Body of pancreas (tissue), 4 donors: ENCODE data around the gene ABCG1. TPM values are rescaled to one million over a fixed set of nuclear protein-coding genes. Genes with fewer than 3 reads are reported as not detected.
A peak's percentile ranks its signal among the peaks of the same experiment; 100 is the strongest.

ENCODE experiments used
- ATAC-seq: fragments of 150-250 bp; one replicate; pipeline ENCODE4 v1.9.1; 2016
- DNase-seq, 4 donors: peaks; one replicate each; pipeline ENCODE4 v3.0.0-alpha.2; 2019
- H3K27ac ChIP-seq, 4 donors: fragments of 200-600 bp; sonication (generic); 1 replicate in 3 of 4; 2 replicates in 1 of 4; pipeline versions ENCODE4 v1.5.1 to v1.6.1; 2016 to 2019; ENCODE audit warnings: mild to moderate bottlenecking in 1 of 4, mixed read lengths in 1 of 4, moderate library complexity in 1 of 4
- H3K27me3 ChIP-seq, 2 donors: fragments of 200-600 bp; sonication (generic); one replicate each; pipeline ENCODE4 v1.6.0; 2016; ENCODE audit warnings: mild to moderate bottlenecking in 1 of 2
- H3K36me3 ChIP-seq, 2 donors: fragments of 200-600 bp; sonication (generic); replicated peaks in 1 of 2; 2 replicates each; pipeline ENCODE4 v1.5.1; 2016; ENCODE audit warnings: low read depth in 2 of 2; ENCODE audit not compliant: insufficient read depth in 1 of 2
- H3K4me1 ChIP-seq: fragments of 200-600 bp; sonication (generic); one replicate; pipeline ENCODE4 v1.6.0; 2016
- H3K4me3 ChIP-seq, 2 donors: fragments of 200-600 bp; sonication (generic); 1 replicate in 1 of 2; 2 replicates in 1 of 2; pipeline ENCODE4 v1.5.1; 2016 to 2019
- H3K9me3 ChIP-seq, 3 donors: fragments of 200-600 bp; sonication (generic); 1 replicate in 2 of 3; 2 replicates in 1 of 3; pipeline ENCODE4 v1.5.1; 2016
- CTCF ChIP-seq, 7 experiments: fragments of 450-650 bp in 4 of 7; fragments of 200-600 bp in 3 of 7; sonication (generic) in 3 of 7; IDR thresholded peaks; one replicate each; pipeline ENCODE4 v1.5.1; 2016 to 2019; ENCODE audit warnings: antibody characterized with exemption in 7 of 7
- POLR2A ChIP-seq, 3 donors: fragments of 450-650 bp; IDR thresholded peaks; one replicate each; pipeline ENCODE4 v1.6.1; 2016; ENCODE audit warnings: antibody characterized with exemption in 3 of 3, mild to moderate bottlenecking in 2 of 3
- WGBS, 2 donors: methylation state at CpG; one replicate each; pipeline ENCODE4 v1.1.5; 2017; 5-methylcytosine and 5-hydroxymethylcytosine counted together
- intact Hi-C: fragments of 100-400 bp; cut with DNase I; formaldehyde crosslinking; loops from one replicate; pipeline ENCODE4 v1.15.1; 2023
- total RNA-seq, 2 donors: library from RNA; depleted of rRNA; stranded (reverse); fragments of >200 nt; gene quantifications; one replicate each; pipeline ENCODE4 v1.1.0, GENCODE V29; 2016

The ABCG1 gene
- total RNA-seq, 2 donors from 2014 or later: 7.5 to 7.6 TPM

GRCh38 chr21:42311160-42311559 is 92.2 kb downstream of the ABCG1 start:
- Histone ChIP-seq H3K9me3 (no peaks in the 10 kb centered on the region), H3K4me1 (peaks cover 41% of the 10 kb centered on the region), H3K27ac (no peak overlapping the region), H3K27me3 (no peaks in the 10 kb centered on the region), H3K4me3 (no peak overlapping the region), H3K36me3 (no peaks in the 10 kb centered on the region)
- DNase-seq (no peak), ATAC-seq (no peak)
- intact Hi-C loops: loop anchor here (10.0 kb wide), 1 partner anchor 134 kb away; no protein-coding TSS in a partner anchor
- WGBS, 2 donors: 96 to 97% methylated on average over 13 to 14 of the region's 14 CpGs
- TF ChIP-seq CTCF (IDR thresholded peaks at IDR 0.05) (no peak), POLR2A (IDR thresholded peaks at IDR 0.05) (no peak)

- intact Hi-C loops: loop anchor here (10.0 kb wide), 1 partner anchor 133 kb away; no protein-coding TSS in a partner anchor
- Histone ChIP-seq H3K27me3 (no peaks in the 10 kb centered on the region), H3K4me1 (peaks cover 37% of the 10 kb centered on the region), H3K27ac (no peak overlapping the region), H3K4me3 (no peak overlapping the region), H3K36me3 (no peaks in the 10 kb centered on the region), H3K9me3 (no peaks in the 10 kb centered on the region)
- DNase-seq (peak in 1 of 4 donors; percentile 54), ATAC-seq (no peak)
- WGBS, 2 donors: 42 to 46% methylated on average over 21 of the region's 21 CpGs
- no peak for TF ChIP-seq CTCF (IDR thresholded peaks at IDR 0.05)
Measured at GRCh38 chr21:42311816-42312625, 93.1 kb downstream of the ABCG1 start.

GRCh38 chr21:42312626-42313104 is 93.7 kb downstream of the ABCG1 start:
- WGBS, 2 donors: 71 to 83% methylated on average over 6 to 12 of the region's 16 CpGs
- Histone ChIP-seq H3K27me3 (no peaks in the 10 kb centered on the region), H3K36me3 (no peaks in the 10 kb centered on the region), H3K27ac (no peak overlapping the region), H3K4me3 (no peak overlapping the region), H3K4me1 (peaks cover 35% of the 10 kb centered on the region), H3K9me3 (no peaks in the 10 kb centered on the region)
- DNase-seq (no peak), ATAC-seq (no peak)
- intact Hi-C loops: loop anchor here (10.0 kb wide), 1 partner anchor 132 kb away; no protein-coding TSS in a partner anchor
- no peak for TF ChIP-seq POLR2A (IDR thresholded peaks at IDR 0.05)
- TF ChIP-seq CTCF (IDR thresholded peaks at IDR 0.05): no peak

GRCh38 chr21:42313501-42313969 is 94.6 kb downstream of the ABCG1 start:
- DNase-seq: peak in 1 of 4 donors; percentile 40
- no peak overlapping the region for H3K4me3 ChIP-seq
- H3K4me1 ChIP-seq: peaks cover 35% of the 10 kb centered on the region

More at GRCh38 chr21:42313501-42313969, 94.6 kb downstream of the ABCG1 start:
- no peak for ATAC-seq
- no peak overlapping the region for H3K27ac ChIP-seq
- TF ChIP-seq CTCF (IDR thresholded peaks at IDR 0.05) (no peak), POLR2A (IDR thresholded peaks at IDR 0.05) (no peak)
- H3K27me3 ChIP-seq: no peaks in the 10 kb centered on the region
- 19 to 28% methylated on average over 7 to 13 of the region's 13 CpGs for WGBS, 2 donors
- H3K9me3 ChIP-seq: no peaks in the 10 kb centered on the region
- H3K36me3 ChIP-seq: no peaks in the 10 kb centered on the region
- intact Hi-C loops: loop anchor here (10.0 kb wide), 1 partner anchor 131 kb away; no protein-coding TSS in a partner anchor
